Measurements from ENCODE around the gene MAP1S. TPM values are rescaled to one million over a fixed set of nuclear protein-coding genes. Genes with fewer than 3 reads are reported as not detected.

The MAP1S gene
- total RNA-seq, 1 experiment from 2014 or later, result 46.5 TPM

GRCh38 chr19:17751912-17752273, 32.6 kb downstream of the MAP1S start:
- no peak for DNase-seq (ENCODE audit: low read depth)
- in situ Hi-C loops (cut with HindIII; ENCODE audit: low pct_unique_long_range_greater_than_20kb, low sequenced_read_pairs), result no loop called here

- in situ Hi-C loops (cut with HindIII; ENCODE audit: low pct_unique_long_range_greater_than_20kb, low sequenced_read_pairs), result no loop called here
- no peak for DNase-seq (ENCODE audit: low read depth)
These were observed 33.8 kb downstream of the MAP1S start for GRCh38 chr19:17752865-17753639.

DNA sequence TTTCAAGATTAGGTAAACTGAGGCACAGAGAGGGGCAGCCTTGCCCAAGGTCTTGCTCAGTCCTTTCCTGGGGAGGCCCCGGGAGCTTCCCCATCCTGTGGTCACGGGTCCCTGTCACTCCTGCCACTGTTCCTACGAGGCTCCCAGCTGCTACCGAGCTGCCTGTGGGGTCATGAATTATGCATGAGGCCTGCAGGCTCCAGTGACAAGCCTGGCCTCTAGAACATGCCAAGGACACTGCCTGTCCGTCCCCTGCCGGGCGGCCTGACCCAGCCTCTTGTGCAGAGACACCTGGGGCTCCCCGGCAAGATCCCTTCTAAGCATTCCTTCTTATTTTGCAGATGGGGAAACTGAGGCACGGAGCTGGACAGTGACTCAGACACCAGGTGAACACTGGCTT, 34.7 kb downstream of the MAP1S start:
- no peak for DNase-seq (ENCODE audit: low read depth)
- in situ Hi-C loops (cut with HindIII; ENCODE audit: low pct_unique_long_range_greater_than_20kb, low sequenced_read_pairs), result no loop called here

GRCh38 chr19:17754634-17755442, 35.6 kb downstream of the MAP1S start:
- no peak for DNase-seq (ENCODE audit: low read depth)
- in situ Hi-C loops (cut with HindIII; ENCODE audit: low pct_unique_long_range_greater_than_20kb, low sequenced_read_pairs), result no loop called here

- DNase-seq (ENCODE audit: low read depth), result no peak
- in situ Hi-C loops (cut with HindIII; ENCODE audit: low pct_unique_long_range_greater_than_20kb, low sequenced_read_pairs), result no loop called here
These were observed 36.2 kb downstream of the MAP1S start for GRCh38 chr19:17755443-17755890.

DNA sequence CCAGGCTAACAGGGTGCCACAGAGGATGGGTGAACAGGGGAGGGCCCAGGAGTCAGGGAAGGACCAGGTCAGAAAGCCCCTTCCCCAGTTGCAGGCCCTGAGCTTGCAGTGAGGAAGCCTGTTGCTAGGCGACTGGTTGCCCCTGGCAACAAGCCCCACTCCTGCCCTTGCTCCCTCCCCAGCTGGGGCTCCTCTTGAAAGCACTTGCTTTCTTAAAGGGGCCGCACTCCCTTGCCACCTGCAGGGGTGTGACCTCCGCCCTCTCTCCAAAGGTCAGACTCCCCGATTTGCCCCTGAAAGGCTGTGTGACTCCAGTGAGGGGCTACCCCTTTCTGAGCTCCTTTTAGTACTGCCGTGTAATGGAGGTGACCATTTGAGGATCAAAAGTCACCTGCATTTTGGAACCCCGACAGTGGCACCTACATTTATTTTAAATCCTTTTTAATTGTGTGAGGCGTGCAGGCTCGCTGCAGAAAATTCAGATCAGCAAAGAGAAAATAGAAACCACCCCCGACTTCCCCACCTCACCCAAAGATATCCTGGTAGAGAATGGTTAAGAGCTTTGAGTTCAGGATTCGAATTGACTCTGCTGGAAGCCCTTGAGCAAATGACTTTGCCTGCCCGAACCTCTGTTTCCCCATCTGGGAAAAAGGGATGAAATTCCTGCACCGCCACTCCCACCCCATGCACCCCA, 36.8 kb downstream of the MAP1S start:
- DNase-seq (ENCODE audit: low read depth), result no peak
- in situ Hi-C loops (cut with HindIII; ENCODE audit: low pct_unique_long_range_greater_than_20kb, low sequenced_read_pairs), result no loop called here

DNA sequence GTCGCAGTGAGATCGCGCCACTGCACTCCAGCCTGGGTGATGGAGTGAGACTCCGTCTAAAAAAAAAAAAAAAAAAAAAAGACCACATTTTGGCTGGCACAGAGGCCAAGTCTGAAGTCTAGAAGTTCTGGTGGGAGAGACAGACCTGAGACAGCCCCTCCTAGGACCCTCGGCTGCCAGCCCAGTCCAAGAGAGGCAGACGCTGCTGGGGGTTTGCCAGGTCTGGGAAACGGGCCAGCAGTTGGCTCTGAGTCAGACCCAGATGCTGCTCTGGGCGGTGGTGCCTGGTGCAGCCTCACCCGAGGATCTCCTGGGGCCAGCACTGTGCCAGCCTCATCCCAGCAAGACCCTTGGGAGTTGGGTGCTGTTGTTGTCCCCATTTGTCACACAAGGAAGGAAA, 37.8 kb downstream of the MAP1S start:
- DNase-seq (ENCODE audit: low read depth), result peak; percentile 22

DNA sequence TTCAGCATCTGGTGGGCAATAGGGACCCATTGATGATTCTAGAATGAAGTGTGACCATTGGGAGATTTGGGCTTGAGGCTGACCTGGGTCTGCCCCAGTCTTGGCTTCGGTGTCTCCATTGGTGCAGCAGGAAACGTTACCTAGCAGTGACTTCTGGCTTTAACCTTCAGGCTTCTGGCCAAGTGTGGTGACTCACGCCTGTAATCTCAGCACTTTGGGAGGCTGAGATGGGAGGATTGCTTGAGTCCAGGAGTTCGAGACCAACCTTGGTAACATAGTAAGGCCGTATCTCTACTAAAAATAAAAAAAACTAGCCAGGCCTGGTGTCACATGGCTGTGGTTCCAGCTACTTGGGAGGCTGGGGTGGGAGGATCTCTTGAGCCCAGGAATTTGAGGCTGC, 39.2 kb downstream of the MAP1S start:
- in situ Hi-C loops (cut with HindIII; ENCODE audit: low pct_unique_long_range_greater_than_20kb, low sequenced_read_pairs), result no loop called here
- DNase-seq (ENCODE audit: low read depth), result no peak

More for the DNA sequence above, 37.8 kb downstream of the MAP1S start:
- in situ Hi-C loops (cut with HindIII; ENCODE audit: low pct_unique_long_range_greater_than_20kb, low sequenced_read_pairs), result no loop called here

- in situ Hi-C loops (cut with HindIII; ENCODE audit: low pct_unique_long_range_greater_than_20kb, low sequenced_read_pairs), result no loop called here
- DNase-seq (ENCODE audit: low read depth), result no peak
These were observed 41.9 kb downstream of the MAP1S start for GRCh38 chr19:17761148-17761547.

- peak; percentile 67 for DNase-seq (ENCODE audit: low read depth)
- in situ Hi-C loops (cut with HindIII; ENCODE audit: low pct_unique_long_range_greater_than_20kb, low sequenced_read_pairs), result no loop called here
These were observed 43.4 kb downstream of the MAP1S start for GRCh38 chr19:17762505-17763229.

DNA sequence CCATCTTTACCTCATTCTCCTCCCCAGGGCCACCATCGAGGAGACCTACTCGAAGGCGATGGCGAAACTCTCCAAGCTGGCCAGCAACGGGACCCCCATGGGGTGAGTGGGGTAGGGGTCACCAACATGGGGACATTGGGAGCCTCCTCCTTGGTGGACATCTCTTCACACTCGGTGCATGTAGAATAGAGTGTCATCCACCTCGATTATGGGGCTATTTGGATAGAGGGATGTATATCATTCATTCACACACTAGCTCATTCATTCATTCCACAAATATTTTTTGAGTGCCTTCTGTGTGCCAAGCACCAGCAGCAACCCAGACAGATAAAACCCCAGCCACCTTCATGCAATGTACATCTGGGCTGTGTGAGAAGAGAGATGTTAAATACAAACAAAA, 45.1 kb downstream of the MAP1S start:
- in situ Hi-C loops (cut with HindIII; ENCODE audit: low pct_unique_long_range_greater_than_20kb, low sequenced_read_pairs), result no loop called here
- DNase-seq (ENCODE audit: low read depth), result no peak

GRCh38 chr19:17765069-17765618, 45.9 kb downstream of the MAP1S start:
- in situ Hi-C loops (cut with HindIII; ENCODE audit: low pct_unique_long_range_greater_than_20kb, low sequenced_read_pairs), result no loop called here
- DNase-seq (ENCODE audit: low read depth), result peak; percentile 66

DNA sequence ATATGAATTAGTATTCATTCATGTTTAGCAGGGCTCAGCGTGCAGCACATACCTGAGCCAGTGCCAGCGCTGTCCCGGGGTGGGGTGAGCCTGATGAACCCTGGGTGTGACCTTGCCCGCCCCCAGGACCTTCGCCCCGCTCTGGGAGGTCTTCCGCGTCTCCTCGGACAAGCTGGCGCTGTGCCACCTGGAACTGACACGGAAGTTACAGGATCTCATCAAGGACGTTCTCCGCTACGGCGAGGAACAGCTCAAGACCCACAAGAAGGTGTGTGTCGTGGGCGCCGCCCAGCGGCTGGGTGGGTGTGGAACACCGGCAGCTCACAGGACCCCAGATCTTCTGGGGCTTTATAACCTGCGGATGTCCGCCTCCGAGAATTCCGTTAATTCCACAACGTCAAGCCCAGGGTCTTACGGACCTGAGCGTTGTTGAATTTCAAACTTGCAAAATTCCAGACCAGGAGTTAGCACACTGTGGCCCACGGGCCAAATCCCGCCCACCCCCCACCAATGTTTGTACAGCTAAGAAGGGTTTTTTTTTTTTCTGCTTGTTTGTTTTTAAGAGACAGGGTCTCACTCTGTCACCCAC, 47.4 kb downstream of the MAP1S start:
- in situ Hi-C loops (cut with HindIII; ENCODE audit: low pct_unique_long_range_greater_than_20kb, low sequenced_read_pairs), result no loop called here
- DNase-seq (ENCODE audit: low read depth), result peak; percentile 80

GRCh38 chr19:17767559-17767958, 48.3 kb downstream of the MAP1S start:
- in situ Hi-C loops (cut with HindIII; ENCODE audit: low pct_unique_long_range_greater_than_20kb, low sequenced_read_pairs), result no loop called here
- no peak for DNase-seq (ENCODE audit: low read depth)

DNA sequence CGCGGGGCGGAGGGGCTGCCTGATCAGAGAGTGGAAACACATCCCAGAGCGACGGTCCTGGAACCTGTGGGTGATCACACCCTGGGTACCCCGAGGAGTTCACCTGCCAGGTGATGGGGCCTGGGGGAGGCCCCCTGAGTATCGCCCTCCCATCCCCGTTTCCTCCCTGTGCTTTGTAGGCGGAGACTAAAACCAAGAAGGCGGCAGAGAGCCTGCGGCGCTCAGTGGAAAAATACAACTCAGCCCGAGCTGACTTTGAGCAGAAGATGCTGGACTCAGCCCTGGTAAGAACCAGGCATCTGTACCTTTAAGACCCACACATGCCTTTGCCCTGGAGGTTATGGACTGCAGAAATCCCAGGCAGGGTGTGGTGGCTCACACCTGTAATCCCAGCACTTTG, 51.3 kb downstream of the MAP1S start:
- in situ Hi-C loops (cut with HindIII; ENCODE audit: low pct_unique_long_range_greater_than_20kb, low sequenced_read_pairs), result no loop called here
- DNase-seq (ENCODE audit: low read depth), result no peak

- in situ Hi-C loops (cut with HindIII; ENCODE audit: low pct_unique_long_range_greater_than_20kb, low sequenced_read_pairs), result no loop called here
- no peak for DNase-seq (ENCODE audit: low read depth)
These were observed 52.9 kb downstream of the MAP1S start for GRCh38 chr19:17772172-17772571.

- in situ Hi-C loops (cut with HindIII; ENCODE audit: low pct_unique_long_range_greater_than_20kb, low sequenced_read_pairs), result no loop called here
- peak; percentile 53 for DNase-seq (ENCODE audit: low read depth)
These were observed 56.1 kb downstream of the MAP1S start for GRCh38 chr19:17775245-17775927.
